ENCODE results near the gene GASK1B.

Gene GASK1B

DNA sequence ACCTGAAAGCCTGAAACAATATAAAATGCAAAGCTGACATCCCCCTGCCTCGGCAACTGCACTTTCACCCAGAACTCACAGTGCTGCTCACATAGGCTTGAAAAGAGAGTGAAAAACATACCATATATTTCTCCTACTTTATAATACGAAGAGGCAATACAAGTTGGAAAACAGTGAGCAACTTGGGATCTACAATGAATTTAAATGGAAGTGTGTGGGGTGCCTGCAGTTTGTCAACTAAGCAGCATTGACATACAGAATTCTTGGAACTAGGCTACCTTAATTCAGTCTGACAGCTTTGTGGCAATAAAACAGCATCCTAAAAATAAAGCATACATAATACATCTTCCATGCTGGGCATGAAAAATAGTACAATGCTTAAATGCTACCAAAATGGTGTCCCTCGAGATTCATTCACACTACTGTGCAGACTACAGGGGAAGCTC, 8.0 kb downstream of the GASK1B start:
- Histone ChIP-seq H3K36me3 (no peaks in the 10 kb centered on the region), H3K9me3 (ENCODE audit: severe bottlenecking) (no peaks in the 10 kb centered on the region), H3K27ac (no peak overlapping the region), H3K27me3 (ENCODE audit: insufficient read depth, low read depth, severe bottlenecking) (no peaks in the 10 kb centered on the region), H3K4me3 (ENCODE audit: low read depth, low read length) (no peak overlapping the region)
- TF ChIP-seq, protein P1, sequence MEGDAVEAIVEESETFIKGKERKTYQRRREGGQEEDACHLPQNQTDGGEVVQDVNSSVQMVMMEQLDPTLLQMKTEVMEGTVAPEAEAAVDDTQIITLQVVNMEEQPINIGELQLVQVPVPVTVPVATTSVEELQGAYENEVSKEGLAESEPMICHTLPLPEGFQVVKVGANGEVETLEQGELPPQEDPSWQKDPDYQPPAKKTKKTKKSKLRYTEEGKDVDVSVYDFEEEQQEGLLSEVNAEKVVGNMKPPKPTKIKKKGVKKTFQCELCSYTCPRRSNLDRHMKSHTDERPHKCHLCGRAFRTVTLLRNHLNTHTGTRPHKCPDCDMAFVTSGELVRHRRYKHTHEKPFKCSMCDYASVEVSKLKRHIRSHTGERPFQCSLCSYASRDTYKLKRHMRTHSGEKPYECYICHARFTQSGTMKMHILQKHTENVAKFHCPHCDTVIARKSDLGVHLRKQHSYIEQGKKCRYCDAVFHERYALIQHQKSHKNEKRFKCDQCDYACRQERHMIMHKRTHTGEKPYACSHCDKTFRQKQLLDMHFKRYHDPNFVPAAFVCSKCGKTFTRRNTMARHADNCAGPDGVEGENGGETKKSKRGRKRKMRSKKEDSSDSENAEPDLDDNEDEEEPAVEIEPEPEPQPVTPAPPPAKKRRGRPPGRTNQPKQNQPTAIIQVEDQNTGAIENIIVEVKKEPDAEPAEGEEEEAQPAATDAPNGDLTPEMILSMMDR (IDR thresholded peaks at IDR 0.05; ENCODE audit: low read depth, low read length) = no peak
- no peak for DNase-seq

DNA sequence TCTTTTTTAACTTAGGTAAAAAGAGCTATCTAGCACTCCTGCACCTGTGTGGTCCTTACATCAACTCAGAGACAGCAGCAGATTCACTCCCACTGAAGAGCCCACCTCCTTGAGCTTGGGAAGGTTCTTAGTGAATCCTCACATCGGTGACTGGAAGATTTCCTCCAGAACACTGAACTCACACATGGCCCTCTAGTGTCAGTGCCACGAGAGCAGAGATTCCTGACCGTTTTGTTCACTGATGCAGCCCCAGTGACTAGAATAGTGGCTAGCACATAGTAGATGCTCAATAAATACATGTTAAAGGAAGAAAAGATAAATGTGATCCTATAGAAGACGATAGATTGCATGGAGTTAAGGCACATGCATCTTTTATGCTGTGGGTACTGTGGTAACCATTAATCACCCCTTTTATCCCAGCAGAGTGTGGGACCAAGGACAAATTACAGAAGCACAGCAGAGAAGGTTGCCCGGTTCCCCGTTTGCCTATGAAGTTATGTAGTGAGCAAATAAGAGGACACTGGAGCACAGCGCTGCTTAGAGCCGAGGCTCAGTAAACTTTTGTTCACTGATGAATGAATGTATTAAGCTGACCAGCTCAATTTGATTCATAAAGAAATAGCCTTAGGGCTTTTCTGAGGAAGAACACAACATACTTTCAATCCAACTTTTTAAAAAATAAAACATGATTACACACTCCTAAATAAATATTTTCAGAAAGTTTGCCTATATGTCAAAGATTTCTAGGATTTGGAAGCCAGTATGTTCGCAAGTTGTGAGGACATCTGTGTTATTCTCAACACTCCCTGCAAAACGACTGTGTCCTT, 8.7 kb downstream of the GASK1B start:
- TF ChIP-seq, protein P1 (IDR thresholded peaks at IDR 0.05; ENCODE audit: low read depth, low read length) = no peak
- Histone ChIP-seq H3K9me3 (ENCODE audit: severe bottlenecking) (no peaks in the 10 kb centered on the region), H3K36me3 (no peaks in the 10 kb centered on the region), H3K4me3 (ENCODE audit: low read depth, low read length) (no peak overlapping the region), H3K27me3 (ENCODE audit: insufficient read depth, low read depth, severe bottlenecking) (no peaks in the 10 kb centered on the region), H3K27ac (no peak overlapping the region)
- DNase-seq = no peak

DNA sequence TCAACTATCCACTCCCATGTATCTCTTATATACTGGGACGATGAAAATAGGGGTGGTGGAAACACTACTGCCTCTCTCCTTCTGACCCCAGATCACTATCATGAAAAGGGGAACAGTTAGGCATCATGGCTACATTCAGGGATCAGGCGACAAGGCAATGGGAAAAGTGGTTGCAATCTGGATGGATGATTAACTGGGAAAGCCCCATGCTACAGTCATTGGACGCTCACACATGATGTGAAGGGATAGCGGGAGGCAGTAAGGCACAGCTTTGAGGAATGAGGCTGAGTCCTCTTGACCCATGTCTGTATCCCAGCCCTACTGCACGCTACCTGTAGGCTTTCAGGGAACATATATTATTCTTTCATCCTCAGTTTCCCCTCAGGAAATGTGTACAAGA, 10.2 kb downstream of the GASK1B start:
- no peaks in the 10 kb centered on the region for H3K36me3 ChIP-seq
- TF ChIP-seq, protein P1 (IDR thresholded peaks at IDR 0.05; ENCODE audit: low read depth, low read length) = no peak
- no peaks in the 10 kb centered on the region for H3K9me3 ChIP-seq (ENCODE audit: severe bottlenecking)
- no peak overlapping the region for H3K27ac ChIP-seq
- H3K4me3 ChIP-seq (ENCODE audit: low read depth, low read length) = no peak overlapping the region
- no peaks in the 10 kb centered on the region for H3K27me3 ChIP-seq (ENCODE audit: insufficient read depth, low read depth, severe bottlenecking)
- no peak for DNase-seq

DNA sequence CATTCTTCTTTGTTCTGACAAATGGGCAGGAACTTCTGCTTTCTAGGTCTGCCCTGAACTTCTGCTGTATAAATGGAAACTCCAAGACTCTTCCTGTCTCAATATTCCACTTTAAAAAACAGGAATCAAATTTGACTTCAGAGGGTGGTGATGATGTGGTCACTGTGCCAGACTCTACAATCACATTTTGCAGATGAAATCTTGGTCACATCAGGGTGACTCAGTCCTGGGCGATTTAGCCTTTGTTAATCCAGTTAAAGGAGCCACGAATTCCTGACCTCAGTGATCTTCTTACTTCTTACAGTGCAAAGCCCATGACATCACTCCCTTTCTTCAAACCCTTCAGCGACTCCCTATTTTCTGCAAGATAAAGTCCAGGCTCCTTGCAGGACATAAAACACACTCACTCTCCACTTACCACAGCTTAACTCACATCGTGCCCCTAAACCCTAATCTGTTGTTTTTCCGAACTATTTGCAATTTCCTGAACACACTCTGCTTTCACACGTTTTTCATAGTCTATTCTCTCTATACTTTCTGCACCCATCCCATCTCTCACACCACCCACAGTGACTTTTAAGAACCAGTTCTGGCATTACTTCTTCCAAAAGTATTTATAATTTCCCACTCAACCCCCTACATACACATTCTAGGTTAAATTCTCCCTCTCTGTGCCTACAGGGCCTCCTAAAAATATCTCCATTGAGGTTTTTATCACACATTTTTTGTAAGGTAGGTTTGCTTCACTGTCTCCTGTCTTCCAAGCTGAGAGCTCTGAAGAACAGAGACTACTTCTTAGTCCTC, 11.1 kb downstream of the GASK1B start:
- peak; percentile 61 for DNase-seq
- TF ChIP-seq, protein P1 (IDR thresholded peaks at IDR 0.05; ENCODE audit: low read depth, low read length) = no peak
- Histone ChIP-seq H3K9me3 (ENCODE audit: severe bottlenecking) (no peaks in the 10 kb centered on the region), H3K36me3 (no peaks in the 10 kb centered on the region), H3K4me3 (ENCODE audit: low read depth, low read length) (no peak overlapping the region), H3K27me3 (ENCODE audit: insufficient read depth, low read depth, severe bottlenecking) (no peaks in the 10 kb centered on the region), H3K27ac (no peak overlapping the region)

DNA sequence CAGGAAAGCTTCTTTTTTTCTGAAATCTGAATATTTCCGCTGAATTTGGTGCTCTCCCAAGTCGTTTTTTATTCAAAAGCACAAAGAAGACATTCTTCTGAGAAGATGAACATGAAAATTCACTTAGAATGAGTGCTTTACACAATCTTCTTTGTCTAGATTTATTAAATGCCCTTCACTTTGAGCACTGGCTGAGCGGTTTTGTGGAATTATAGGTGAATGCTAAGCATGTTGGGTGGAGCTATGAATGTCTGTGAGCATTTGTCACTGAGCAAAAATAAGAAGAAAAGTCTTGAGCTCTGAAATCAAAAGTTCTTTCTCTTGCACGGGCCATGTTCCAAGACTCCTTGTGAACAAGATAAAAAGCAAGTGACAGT, 13.1 kb downstream of the GASK1B start:
- Histone ChIP-seq H3K4me3 (ENCODE audit: low read depth, low read length) (no peak overlapping the region), H3K27me3 (ENCODE audit: insufficient read depth, low read depth, severe bottlenecking) (no peaks in the 10 kb centered on the region), H3K36me3 (no peaks in the 10 kb centered on the region), H3K9me3 (ENCODE audit: severe bottlenecking) (no peaks in the 10 kb centered on the region), H3K27ac (no peak overlapping the region)
- no peak for DNase-seq
- TF ChIP-seq, protein P1 (IDR thresholded peaks at IDR 0.05; ENCODE audit: low read depth, low read length) = no peak
